Lower lobe of right lung (tissue), 2 donors: ENCODE data around the gene HSPA1L. TPM values are rescaled to one million over a fixed set of nuclear protein-coding genes. Genes with fewer than 3 reads are reported as not detected.

ENCODE experiments used
- ATAC-seq, 2 donors: fragments of 200-7000 bp; cut with Tn5 transposase; one replicate each; pipeline ENCODE4 v1.9.1; 2020 to 2022; ENCODE audit warnings: mild to moderate bottlenecking in 2 of 2, moderate library complexity in 2 of 2
- DNase-seq: peaks from one replicate; pipeline ENCODE4 v3.0.0-alpha.2; 2020
- H3K27ac ChIP-seq: fragments of 200-600 bp; one replicate; pipeline ENCODE4 v1.8.0; 2022
- H3K27me3 ChIP-seq: fragments of 200-600 bp; one replicate; pipeline ENCODE4 v1.8.0; 2022; ENCODE audit warnings: low read depth
- H3K36me3 ChIP-seq: fragments of 200-600 bp; one replicate; pipeline ENCODE4 v1.8.0; 2022; ENCODE audit warnings: mild to moderate bottlenecking
- H3K4me1 ChIP-seq: fragments of 200-600 bp; one replicate; pipeline ENCODE4 v1.8.0; 2022
- H3K4me3 ChIP-seq: fragments of 200-600 bp; one replicate; pipeline ENCODE4 v1.8.0; 2022; ENCODE audit warnings: mild to moderate bottlenecking
- H3K9me3 ChIP-seq: fragments of 200-600 bp; one replicate; pipeline ENCODE4 v1.8.0; 2022
- intact Hi-C: fragments of 100-400 bp; cut with DNase I; formaldehyde crosslinking; loops from one replicate; pipeline ENCODE4 v1.11.0; 2022
- total RNA-seq: library from RNA; stranded (reverse); fragmentation: NEBNext Ultra II Directional; extraction: Animal tissue kit (Norgen Biotek cat#: 25700); gene quantifications from one replicate; pipeline ENCODE4 v1.2.1, GENCODE V29; 2021
- TF ChIP-seq, protein P1 (sequence below): fragments of 200-600 bp; IDR thresholded peaks from one replicate; pipeline ENCODE4 v1.8.0; 2022; ENCODE audit warnings: antibody characterized with exemption, mild to moderate bottlenecking
- donor health status: DM: no; HTN: yes; CAD: no; lungs with severe emphysema.

HSPA1L gene
- total RNA-seq, 1 donor from 2014 or later = 2.5 TPM

DNA sequence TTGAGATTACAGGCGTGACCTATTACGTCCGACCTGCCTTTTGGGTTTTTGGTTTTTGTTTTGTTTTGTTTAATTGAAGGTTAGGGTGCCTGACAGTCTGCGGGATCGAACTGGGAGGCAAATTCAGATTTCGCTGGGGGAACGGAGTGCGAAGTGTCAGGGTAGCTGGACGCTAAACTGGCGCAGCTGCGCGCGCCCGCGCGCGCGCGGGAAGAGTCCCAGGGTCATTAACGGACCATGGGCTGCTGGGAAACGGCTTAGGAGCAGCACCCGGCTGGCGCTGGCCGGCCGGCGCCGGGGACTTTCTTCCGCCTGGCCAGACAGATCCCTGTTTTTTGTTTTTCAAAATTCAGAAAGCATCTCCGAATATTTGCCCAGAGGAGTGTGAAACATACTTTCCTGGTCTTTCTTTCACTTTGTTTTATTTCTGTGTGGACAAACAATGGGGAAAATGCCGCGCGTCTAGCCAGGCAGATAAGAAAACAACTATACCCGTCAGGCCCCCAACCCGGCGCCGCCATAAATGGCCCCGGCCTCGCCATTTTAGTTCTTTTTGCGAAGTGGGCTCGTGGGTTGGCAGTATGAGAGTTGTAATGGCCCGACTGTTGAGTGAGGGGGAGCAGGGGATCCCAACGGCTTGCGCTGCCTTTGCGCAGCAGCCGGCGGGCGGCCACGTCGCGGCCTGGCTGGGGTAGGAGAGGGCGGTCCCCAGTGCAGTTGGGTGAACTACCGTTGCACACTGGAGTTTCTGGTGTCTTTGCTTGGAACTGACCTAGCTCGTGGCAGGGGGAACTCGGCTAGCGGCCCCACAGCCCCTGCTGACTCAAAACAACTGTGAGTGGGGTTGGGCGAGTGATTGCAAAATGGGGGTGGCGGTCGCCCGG, 19.5 kb upstream of the HSPA1L start:
- Histone ChIP-seq H3K9me3 (no peaks in the 10 kb centered on the region), H3K4me1 (peaks cover 72% of the 10 kb centered on the region), H3K36me3 (peaks cover 34% of the 10 kb centered on the region), H3K4me3 (peak overlapping the region; percentile 78), H3K27me3 (no peaks in the 10 kb centered on the region), H3K27ac (peak overlapping the region; percentile 96)
- DNase-seq = peak; percentile 90
- peak; percentile 92 to 93 for ATAC-seq
- TF ChIP-seq, protein P1, sequence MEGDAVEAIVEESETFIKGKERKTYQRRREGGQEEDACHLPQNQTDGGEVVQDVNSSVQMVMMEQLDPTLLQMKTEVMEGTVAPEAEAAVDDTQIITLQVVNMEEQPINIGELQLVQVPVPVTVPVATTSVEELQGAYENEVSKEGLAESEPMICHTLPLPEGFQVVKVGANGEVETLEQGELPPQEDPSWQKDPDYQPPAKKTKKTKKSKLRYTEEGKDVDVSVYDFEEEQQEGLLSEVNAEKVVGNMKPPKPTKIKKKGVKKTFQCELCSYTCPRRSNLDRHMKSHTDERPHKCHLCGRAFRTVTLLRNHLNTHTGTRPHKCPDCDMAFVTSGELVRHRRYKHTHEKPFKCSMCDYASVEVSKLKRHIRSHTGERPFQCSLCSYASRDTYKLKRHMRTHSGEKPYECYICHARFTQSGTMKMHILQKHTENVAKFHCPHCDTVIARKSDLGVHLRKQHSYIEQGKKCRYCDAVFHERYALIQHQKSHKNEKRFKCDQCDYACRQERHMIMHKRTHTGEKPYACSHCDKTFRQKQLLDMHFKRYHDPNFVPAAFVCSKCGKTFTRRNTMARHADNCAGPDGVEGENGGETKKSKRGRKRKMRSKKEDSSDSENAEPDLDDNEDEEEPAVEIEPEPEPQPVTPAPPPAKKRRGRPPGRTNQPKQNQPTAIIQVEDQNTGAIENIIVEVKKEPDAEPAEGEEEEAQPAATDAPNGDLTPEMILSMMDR = no peak
- intact Hi-C loops = loop anchor here (10.0 kb wide), 1 partner anchor 100 kb away; the partner anchor contains the start of gene CLIC1

DNA sequence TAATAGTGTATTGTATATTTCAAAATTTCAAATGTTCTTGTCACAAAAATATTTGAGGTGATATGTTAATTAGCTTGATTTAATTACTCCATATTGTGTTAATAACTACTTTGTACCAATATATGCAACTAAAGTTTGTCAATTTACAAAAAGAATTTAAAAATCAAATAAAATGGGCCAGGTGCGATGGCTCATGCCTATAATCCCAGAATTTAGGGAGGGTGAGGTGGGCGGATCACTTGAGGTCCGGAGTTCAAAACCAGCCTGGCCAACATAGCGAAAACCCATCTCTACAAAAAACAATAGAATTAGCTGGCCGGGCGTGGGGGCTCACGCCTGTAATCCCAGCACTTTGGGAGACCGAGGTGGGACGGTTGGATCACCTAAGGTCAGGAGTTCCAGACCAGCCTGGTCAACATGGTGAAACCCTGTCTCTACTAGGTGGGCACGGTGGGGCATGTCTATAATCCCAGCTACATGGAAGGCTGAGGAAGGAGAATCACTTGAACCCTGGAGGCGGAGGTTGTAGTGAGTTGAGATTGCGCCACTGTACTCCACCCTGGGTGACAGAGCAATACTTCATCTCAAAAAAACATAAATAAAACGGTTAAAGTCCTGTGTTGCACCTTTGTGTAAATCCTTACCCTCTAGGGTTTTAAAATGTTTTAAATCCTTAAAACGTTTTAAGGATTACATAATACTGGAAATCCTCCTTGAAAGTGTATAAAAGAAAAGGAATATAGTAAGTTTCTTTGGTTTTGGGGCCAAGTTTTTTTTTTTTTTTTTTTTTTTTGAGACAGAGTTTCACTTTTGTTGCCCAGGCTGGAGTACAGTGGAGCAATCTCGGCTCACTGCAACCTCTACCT, 16.5 kb upstream of the HSPA1L start:
- Histone ChIP-seq H3K9me3 (no peaks in the 10 kb centered on the region), H3K27me3 (no peaks in the 10 kb centered on the region), H3K27ac (peak overlapping the region; percentile 96), H3K36me3 (peaks cover 3% of the 10 kb centered on the region), H3K4me3 (peak overlapping the region; percentile 74), H3K4me1 (peaks cover 50% of the 10 kb centered on the region)
- ATAC-seq (no peak), DNase-seq (peak; percentile 37)
- TF ChIP-seq, protein P1 = no peak
- intact Hi-C loops = loop anchor here (10.0 kb wide), 1 partner anchor 97 kb away; the partner anchor contains the start of gene CLIC1

DNA sequence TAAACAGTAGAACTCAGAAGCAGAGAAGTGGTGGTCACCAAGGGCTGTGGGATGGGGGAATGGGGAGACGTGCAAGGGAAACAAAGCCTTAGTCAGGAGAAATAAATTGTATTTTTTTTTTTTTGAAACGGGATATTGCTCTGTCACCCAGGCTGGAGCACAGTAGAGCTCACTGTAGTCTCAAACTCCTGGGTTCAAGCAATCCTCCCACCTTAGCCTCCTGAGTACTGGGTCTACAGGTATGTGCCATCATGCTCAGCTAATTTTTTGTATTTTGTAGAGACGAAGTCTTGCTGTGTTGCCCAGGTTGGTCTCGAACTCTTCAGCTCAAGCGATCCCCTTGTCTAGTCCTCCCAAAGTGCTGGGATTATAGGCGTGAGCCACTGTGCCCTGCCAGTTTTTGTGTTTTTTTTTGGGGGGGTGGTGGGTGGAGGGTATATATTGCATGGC, 15.8 kb upstream of the HSPA1L start:
- TF ChIP-seq, protein P1 = no peak
- Histone ChIP-seq H3K27me3 (no peaks in the 10 kb centered on the region), H3K9me3 (no peaks in the 10 kb centered on the region), H3K27ac (peak overlapping the region; percentile 96), H3K4me3 (peak overlapping the region; percentile 74), H3K36me3 (peaks cover 3% of the 10 kb centered on the region), H3K4me1 (peaks cover 50% of the 10 kb centered on the region)
- intact Hi-C loops = loop anchor here (10.0 kb wide), 1 partner anchor 96 kb away; the partner anchor contains the start of gene CLIC1
- ATAC-seq = no peak
- peak; percentile 0 for DNase-seq

DNA sequence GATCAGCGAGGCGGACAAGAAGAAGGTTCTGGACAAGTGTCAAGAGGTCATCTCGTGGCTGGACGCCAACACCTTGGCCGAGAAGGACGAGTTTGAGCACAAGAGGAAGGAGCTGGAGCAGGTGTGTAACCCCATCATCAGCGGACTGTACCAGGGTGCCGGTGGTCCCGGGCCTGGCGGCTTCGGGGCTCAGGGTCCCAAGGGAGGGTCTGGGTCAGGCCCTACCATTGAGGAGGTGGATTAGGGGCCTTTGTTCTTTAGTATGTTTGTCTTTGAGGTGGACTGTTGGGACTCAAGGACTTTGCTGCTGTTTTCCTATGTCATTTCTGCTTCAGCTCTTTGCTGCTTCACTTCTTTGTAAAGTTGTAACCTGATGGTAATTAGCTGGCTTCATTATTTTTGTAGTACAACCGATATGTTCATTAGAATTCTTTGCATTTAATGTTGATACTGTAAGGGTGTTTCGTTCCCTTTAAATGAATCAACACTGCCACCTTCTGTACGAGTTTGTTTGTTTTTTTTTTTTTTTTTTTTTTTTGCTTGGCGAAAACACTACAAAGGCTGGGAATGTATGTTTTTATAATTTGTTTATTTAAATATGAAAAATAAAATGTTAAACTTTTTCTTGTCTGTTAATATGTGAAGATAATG, 14.7 kb upstream of the HSPA1L start:
- intact Hi-C loops = loop anchor here (10.0 kb wide), 1 partner anchor 95 kb away; the partner anchor contains the start of gene CLIC1
- Histone ChIP-seq H3K9me3 (no peaks in the 10 kb centered on the region), H3K4me1 (peaks cover 52% of the 10 kb centered on the region), H3K27ac (peak overlapping the region; percentile 96), H3K27me3 (no peaks in the 10 kb centered on the region), H3K4me3 (peak overlapping the region; percentile 74), H3K36me3 (peaks cover 3% of the 10 kb centered on the region)
- TF ChIP-seq, protein P1 = peak; percentile 45
- ATAC-seq (no peak), DNase-seq (peak; percentile 39)
